SK-N-MC (cell line): ENCODE results near the gene SYVN1.

Experiments used
- EZH2 ChIP-seq: fragments of 200-600 bp; sonication (generic); IDR thresholded peaks from one replicate; pipeline ENCODE4 v1.6.1; 2017; ENCODE audit warnings: antibody characterized with exemption
- POLR2AphosphoS5 ChIP-seq: IDR thresholded peaks from 2 replicates; pipeline ENCODE4 v1.6.1; 2012; ENCODE audit warnings: mild to moderate bottlenecking, low read depth, low read length, borderline replicate concordance

DNA sequence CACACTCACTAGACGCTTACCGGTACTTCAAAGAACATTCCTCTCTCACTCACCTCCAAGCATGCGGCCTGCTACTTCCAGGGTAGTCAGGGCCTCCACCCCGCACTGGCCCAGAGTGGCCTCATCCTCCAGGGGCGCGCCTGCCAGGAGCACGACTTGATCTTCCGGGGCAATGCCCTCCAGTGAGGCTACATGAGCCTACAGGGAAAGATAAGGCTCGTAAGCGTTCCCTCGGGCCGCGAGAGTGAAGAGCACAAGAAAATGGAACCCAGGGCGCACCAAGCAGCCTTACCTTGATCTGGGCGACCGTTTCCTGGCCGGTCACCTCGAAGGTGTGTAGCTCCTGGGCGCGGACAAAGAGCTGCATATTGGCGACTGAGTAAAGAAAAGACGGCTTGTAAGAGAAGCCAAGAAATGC is 12.9 kb downstream of the SYVN1 start:
- TF ChIP-seq EZH2 = no peak
- no peak for TF ChIP-seq POLR2AphosphoS5
